Activated CD4-positive, alpha-beta T cell treated with anti-CD3 and anti-CD28 coated beads for 1 hour (primary cell): ENCODE data around the gene CH25H.
"Not testable (repeated sequence)": the region's sequence is repeated elsewhere in the genome, so short reads cannot be mapped to it uniquely, and the experiment has no call there.

Experiments used
- DNase-seq: peaks from one replicate; pipeline ENCODE4 v3.0.0-alpha.2; 2020

Gene CH25H

GRCh38 chr10:89191301-89191700 is 15.8 kb downstream of the CH25H start:
- not testable (repeated sequence) for DNase-seq

DNA sequence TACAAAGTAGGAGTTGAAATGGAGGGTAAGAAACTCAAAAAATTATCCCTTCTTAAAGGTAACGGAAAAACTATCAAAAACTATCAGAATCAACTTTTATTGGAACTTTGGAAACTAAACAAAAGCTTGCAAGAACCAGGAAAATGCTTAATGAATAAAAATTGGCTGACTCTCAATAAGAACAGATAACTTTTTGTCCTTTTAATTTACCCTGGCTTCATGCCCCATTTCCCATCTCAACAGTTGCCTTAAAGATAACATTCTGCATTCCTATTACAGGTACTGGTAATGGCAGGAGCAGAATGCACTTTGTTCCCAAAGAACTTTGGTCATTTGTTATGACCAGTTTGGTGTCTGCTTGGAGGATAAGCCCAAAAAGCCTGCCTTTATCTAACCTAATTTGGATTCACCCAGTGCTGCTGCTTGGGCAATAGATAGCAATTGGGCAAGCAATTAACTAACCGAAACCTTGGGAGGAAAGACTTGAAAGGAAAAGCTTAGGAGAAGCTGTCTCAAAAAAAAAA is 17.8 kb downstream of the CH25H start:
- DNase-seq, result no peak

DNA sequence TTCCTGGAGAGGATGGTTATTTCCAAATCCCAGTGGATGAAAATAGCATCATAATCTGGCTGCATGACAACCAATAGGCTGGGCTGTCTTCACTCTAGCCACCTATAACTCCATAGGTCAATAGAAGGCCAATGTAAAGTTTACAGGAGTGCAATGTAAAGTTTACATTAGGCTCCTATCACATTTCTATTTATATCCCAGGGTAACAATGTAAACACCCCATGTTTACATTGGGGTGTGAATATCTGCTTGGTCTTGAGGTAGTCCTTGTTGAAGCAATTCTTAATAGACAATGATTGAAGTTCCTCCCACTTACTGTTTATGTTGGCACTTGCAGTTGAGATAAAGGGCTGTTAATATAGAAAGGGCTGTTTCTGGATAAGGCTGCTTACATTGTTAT is 21.5 kb downstream of the CH25H start:
- DNase-seq, result no peak

GRCh38 chr10:89184638-89185037 is 22.5 kb downstream of the CH25H start:
- DNase-seq, result no peak

- no peak for DNase-seq
These were observed 23.5 kb downstream of the CH25H start for GRCh38 chr10:89183571-89183970.

- DNase-seq, result no peak
These were observed 24.2 kb downstream of the CH25H start for GRCh38 chr10:89182894-89183293.

DNA sequence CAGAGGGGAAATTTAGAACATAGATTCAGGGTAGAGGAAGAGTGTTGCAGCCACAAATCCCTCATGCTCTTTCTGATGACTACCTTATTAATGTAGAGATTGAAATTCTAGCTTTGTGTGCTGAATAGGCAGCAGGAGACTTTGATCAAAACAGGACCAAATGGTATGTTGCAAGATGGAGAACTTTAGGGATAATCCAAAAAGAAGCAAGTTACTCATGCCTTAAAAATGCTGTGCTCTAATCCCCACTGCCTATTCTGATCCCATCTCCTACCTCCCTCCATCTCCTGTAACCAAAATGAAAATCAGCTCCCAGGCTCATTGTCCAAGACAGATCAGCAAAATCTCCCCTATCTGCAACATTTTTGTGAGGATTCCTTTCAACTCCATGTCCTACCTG is 31.3 kb downstream of the CH25H start:
- no peak for DNase-seq

DNA sequence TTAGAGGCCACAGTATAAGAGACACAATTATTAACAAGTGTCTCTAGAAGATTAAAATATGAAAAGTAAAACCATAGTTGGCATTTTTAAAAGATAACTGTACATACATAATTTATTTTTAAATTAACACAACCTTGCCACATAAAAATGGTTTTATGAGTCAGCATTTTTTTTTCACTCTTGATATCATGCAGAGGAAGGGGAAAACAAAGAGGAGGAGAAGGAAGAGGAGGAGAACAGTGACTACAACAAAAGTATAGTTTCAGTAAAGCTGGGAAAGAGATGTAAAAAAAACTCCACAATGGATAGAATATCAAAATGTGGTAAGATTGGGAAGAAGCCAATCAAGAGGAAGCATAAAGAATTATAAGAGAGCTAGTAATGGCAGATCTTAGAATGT is 34.0 kb downstream of the CH25H start:
- DNase-seq, result no peak

- DNase-seq, result no peak
These were observed 35.1 kb downstream of the CH25H start for GRCh38 chr10:89171996-89172395.

GRCh38 chr10:89171263-89171872 is 35.7 kb downstream of the CH25H start:
- no peak for DNase-seq

GRCh38 chr10:89168354-89168900 is 38.7 kb downstream of the CH25H start:
- not testable (repeated sequence) for DNase-seq

DNA sequence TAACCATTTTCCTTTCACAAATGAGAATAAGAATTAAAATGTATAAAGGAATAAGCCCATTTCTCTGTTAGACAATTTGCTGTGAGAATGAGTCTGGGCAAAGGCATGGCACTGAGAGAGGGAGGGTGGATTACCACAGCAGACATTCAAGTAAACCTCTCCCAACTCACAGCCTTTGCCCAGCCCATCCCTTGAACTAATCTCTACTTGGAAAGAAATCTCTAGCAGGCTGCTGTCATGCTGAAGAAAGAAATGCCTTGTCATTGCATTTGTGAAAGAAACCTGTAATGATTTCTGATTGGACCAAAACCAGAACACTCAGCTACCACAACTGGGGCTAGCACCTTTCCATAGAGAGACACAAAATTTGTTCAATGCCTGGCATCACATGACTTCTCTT is 39.2 kb downstream of the CH25H start:
- DNase-seq, result no peak

DNA sequence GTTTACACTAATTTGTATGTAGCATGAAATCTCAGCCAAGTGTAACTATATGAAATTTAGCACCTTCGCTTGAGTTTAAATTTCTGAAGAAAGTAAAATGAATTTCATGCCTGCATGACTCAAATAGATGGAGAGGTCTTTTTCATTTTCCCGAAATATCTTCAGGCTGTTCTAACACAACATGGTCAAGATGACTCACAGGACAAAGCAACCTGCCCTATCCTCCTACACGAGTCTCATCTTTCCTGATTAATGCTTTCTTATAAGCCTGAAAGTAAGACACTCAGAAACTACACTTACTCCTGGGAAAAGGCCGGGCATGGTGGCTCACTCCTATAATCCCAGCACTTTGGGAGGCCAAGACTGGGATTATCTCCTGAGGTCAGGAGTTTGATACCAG is 41.2 kb downstream of the CH25H start:
- DNase-seq, result no peak

DNA sequence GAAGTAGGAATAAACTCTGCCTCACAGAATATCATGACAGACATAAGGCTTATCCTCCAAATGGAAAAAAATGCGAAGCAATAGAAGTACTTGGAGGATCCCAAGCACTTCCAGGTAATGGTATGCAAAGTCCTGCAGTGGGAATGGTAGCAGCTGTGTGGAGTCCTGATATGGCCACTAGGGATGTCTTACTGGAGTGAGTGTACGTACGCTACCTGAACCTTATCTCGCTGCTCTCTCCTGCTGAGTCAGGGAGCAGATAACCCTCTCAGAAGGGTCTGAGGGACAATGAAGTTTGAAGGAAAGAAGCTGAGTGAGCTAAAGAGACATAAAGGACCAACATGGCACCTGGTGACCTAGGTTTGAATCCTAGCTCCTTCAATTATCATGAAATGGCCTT is 42.2 kb downstream of the CH25H start:
- no peak for DNase-seq

DNA sequence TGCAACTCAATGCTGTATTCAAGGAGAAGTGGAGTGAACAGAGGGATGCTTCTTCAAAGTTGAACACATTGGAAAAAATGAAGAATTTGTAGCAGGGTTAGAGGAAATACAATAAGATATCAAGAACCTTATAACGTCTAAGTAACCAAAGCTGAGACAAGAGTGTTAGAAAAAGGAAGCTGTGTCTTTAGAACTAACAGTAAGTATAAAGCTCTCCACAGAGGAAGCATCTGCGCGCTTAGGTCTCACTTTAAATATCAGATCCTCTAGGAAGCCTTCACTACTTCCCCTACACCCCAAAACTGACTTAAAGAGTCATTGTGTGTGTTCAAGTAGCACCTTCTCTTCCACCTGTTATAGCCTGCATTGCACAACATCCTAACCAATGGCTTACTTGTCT is 43.0 kb downstream of the CH25H start:
- no peak for DNase-seq

DNA sequence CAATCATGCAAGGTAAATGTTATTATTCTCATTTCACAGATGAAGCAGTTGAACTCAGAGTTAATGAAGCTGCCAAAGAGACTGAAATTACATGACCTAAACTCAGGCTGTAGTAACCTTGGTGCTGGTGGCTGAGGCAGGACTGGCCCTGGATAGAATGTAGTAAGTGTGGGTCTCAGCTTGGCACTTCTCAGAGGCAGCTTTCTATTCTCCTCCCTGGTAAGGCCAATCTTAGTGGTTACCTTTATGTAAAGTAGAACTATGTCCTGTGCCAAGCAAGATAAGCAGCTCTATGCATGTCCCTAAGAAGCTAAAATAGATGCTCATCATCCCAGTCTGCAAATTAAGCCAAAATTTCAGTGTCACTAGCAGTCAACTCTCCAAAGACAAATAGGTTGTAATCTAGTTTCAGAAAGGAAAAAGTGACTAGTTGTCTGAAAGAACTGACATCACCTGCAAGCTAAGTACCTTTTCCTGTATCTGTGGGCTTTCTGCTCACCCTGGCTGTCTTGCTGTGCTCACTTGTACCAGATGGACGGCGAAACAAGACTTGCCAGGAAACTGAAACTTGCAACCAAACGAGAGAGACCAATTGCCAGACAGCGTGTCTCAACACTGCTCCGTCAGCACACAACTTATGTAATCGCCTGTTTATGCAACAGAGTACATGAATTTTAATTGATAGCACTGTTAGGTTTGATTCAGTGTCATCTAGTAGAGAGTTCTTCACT is 43.7 kb downstream of the CH25H start:
- peak; percentile 43 for DNase-seq

- no peak for DNase-seq
These were observed 44.5 kb downstream of the CH25H start for GRCh38 chr10:89162596-89162995.

GRCh38 chr10:89160339-89160738 is 46.8 kb downstream of the CH25H start:
- DNase-seq, result no peak

GRCh38 chr10:89159761-89160160 is 47.4 kb downstream of the CH25H start:
- DNase-seq, result no peak

- DNase-seq, result no peak
These were observed 47.8 kb downstream of the CH25H start for GRCh38 chr10:89159316-89159715.

GRCh38 chr10:89158446-89158845 is 48.7 kb downstream of the CH25H start:
- DNase-seq, result no peak

DNA sequence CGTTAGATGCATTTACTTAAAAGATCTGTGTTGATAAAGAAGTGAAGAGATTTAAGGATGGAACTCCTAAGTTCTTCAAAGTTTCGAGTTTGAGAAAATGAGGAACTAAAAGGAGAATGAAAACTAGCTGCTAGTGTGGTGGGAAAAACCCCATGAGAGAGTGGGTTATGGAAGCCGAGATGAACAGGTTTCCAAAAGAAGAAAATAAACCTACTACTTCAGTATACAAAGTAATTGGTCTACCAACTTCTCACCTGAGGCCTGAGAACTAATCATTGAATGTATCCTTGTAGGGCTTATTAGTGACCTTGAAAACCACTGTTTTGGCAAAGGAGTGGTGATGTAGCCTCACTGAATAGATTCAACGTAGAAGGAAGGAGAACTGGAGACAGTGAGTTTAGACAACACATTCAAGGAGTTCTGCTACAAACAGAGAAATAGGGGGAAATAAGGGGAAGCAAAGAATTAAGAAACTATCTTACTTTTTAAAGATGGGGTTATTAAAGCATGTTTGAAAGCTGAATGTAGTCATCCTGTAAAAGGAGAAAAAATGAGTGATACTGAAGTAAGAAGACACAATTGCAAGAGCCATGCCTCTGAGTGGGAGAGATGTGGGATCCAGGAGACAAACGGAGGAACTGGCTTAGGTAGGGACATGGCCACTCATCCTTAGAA is 50.8 kb downstream of the CH25H start:
- no peak for DNase-seq
